Sigmoid colon (tissue), 7 donors: Measurements from ENCODE around the gene APEX2. TPM values are rescaled to one million over a fixed set of nuclear protein-coding genes. Genes with fewer than 3 reads are reported as not detected.

Source experiments
- DNase-seq: peaks from one replicate; pipeline ENCODE4 v3.0.0-alpha.2; 2019
- H3K27ac ChIP-seq, 4 donors: fragments of 200-600 bp; sonication (generic); one replicate each; pipeline ENCODE4 v1.5.1; 2016 to 2019; ENCODE audit warnings: mild to moderate bottlenecking in 1 of 4
- H3K27me3 ChIP-seq, 3 donors: fragments of 200-600 bp; sonication (generic); one replicate each; pipeline ENCODE4 v1.5.1; 2019; ENCODE audit warnings: mild to moderate bottlenecking in 1 of 3
- H3K36me3 ChIP-seq, 4 donors: fragments of 200-600 bp; sonication (generic); one replicate each; pipeline ENCODE4 v1.5.1; 2016 to 2019
- H3K4me1 ChIP-seq, 4 donors: fragments of 200-600 bp; sonication (generic); one replicate each; pipeline ENCODE4 v1.5.1; 2017 to 2019
- H3K4me3 ChIP-seq, 4 donors: fragments of 200-600 bp; sonication (generic); one replicate each; pipeline ENCODE4 v1.5.1; 2017 to 2019; ENCODE audit warnings: mild to moderate bottlenecking in 2 of 4, moderate library complexity in 1 of 4
- H3K9me3 ChIP-seq, 4 donors: fragments of 200-600 bp in 3 of 4; sonication (generic) in 3 of 4; one replicate each; pipeline versions ENCODE4 v1.5.1 to v1.6.1; 2013 to 2019
- EP300 ChIP-seq, 4 donors: sonication (generic); formaldehyde crosslinking; IDR thresholded peaks; one replicate each; pipeline ENCODE4 v1.6.1; 2017; ENCODE audit warnings: antibody characterized with exemption in 4 of 4
- POLR2A ChIP-seq, 2 donors: fragments of 450-650 bp; IDR thresholded peaks; one replicate each; pipeline ENCODE4 v1.6.1; 2016; ENCODE audit warnings: antibody characterized with exemption in 2 of 2, mild to moderate bottlenecking in 2 of 2, moderate library complexity in 2 of 2
- POLR2AphosphoS5 ChIP-seq, 4 donors: sonication (generic); formaldehyde crosslinking; IDR thresholded peaks; one replicate each; pipeline ENCODE4 v1.6.1; 2017; ENCODE audit warnings: antibody characterized with exemption in 4 of 4
- WGBS, 2 donors: extraction: QIAGEN DNeasy Blood & Tissue Kit; methylation state at CpG; one replicate each; pipeline ENCODE4 v1.1.7; 2013; 5-methylcytosine and 5-hydroxymethylcytosine counted together
- intact Hi-C: fragments of 100-400 bp; cut with DNase I; formaldehyde crosslinking; loops from one replicate; pipeline ENCODE4 v1.15.1; 2023
- polyA plus RNA-seq, 3 donors: library from polyadenylated mRNA; stranded (reverse); fragments of 200-250 nt; gene quantifications; one replicate each; pipeline ENCODE4 v1.2.3, GENCODE V29; 2013
- total RNA-seq, 4 donors: library from RNA; depleted of rRNA; stranded (reverse); fragments of >200 nt; gene quantifications; one replicate each; pipeline ENCODE4 v1.1.0, GENCODE V29; 2016
- TF ChIP-seq, protein P1 (sequence below), 4 experiments: fragments of 450-650 bp in 3 of 4; fragments of 200-600 bp in 1 of 4; IDR thresholded peaks; one replicate each; pipeline ENCODE4 v1.5.1; 2016 to 2019; ENCODE audit warnings: antibody characterized with exemption in 4 of 4, mild to moderate bottlenecking in 3 of 4, moderate library complexity in 2 of 4
- donor health status: healthy with polysubstance abuse.
- donor health status: Bipolar disorder and iron deficiency.
- donor health status: healthy.

Gene APEX2
- total and polyA plus RNA-seq, 7 donors: 3.9 to 18.7 (median 5.7) TPM

DNA sequence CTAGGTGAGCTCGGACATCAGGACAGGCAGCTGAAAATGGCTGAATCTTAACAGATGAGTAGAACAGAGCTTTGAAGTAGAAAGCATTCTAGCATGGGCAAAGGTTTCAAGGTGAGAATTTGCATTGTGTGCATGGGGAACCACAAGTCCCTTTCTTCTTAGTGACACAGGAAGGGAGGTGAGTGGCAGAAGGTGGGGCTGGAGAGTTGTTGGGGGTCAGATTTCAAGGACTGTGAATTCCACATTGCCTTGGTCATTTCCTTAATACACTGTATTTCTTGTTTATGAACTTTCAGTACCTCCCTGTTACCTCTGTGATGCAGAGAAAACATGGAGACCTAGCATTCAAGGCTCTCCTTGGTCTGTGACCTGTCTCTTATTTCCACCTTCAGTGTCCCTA is 4.1 kb downstream of the APEX2 start:
- Histone ChIP-seq H3K9me3 (no peaks in the 10 kb centered on the region), H3K4me1 (peaks cover 0 to 11% (median 6%) of the 10 kb centered on the region in 4 donors), H3K27ac (no peak overlapping the region), H3K4me3 (no peak overlapping the region), H3K36me3 (peaks cover 0 to 22% (median 0%) of the 10 kb centered on the region in 4 donors), H3K27me3 (no peaks in the 10 kb centered on the region)
- 88 to 96% methylated on average over 1 of the region's 1 CpG for WGBS, 2 donors
- intact Hi-C loops: loop anchor here (5.0 to 10.0 kb wide), 7 partner anchors 82 to 1322 kb away; partner anchors contain the start of genes FGD1, GNL3L, MAGED2 and TRO
- no peak for TF ChIP-seq POLR2A (IDR thresholded peaks at IDR 0.05)
- TF ChIP-seq, protein P1, sequence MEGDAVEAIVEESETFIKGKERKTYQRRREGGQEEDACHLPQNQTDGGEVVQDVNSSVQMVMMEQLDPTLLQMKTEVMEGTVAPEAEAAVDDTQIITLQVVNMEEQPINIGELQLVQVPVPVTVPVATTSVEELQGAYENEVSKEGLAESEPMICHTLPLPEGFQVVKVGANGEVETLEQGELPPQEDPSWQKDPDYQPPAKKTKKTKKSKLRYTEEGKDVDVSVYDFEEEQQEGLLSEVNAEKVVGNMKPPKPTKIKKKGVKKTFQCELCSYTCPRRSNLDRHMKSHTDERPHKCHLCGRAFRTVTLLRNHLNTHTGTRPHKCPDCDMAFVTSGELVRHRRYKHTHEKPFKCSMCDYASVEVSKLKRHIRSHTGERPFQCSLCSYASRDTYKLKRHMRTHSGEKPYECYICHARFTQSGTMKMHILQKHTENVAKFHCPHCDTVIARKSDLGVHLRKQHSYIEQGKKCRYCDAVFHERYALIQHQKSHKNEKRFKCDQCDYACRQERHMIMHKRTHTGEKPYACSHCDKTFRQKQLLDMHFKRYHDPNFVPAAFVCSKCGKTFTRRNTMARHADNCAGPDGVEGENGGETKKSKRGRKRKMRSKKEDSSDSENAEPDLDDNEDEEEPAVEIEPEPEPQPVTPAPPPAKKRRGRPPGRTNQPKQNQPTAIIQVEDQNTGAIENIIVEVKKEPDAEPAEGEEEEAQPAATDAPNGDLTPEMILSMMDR (IDR thresholded peaks at IDR 0.05): no peak
- no peak for DNase-seq

DNA sequence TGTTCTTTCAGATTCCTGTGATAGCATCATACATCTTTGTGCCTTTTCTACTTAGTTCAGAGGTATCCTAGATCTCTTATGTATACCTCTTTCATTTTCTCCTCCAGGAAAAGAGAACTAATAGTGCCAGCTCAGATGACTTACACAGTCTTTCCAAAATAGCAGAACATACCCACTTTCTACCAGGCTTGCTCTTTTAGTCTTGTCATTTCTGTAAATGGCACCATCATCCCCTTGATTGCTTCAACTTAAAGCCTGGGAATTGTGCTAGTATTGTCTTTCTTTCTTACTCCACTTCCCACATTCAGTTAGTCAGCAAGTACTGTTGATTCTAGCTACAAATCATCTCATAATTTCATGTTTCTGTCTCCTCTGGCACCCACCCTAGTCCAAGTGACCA is 5.1 kb downstream of the APEX2 start:
- Histone ChIP-seq H3K9me3 (no peaks in the 10 kb centered on the region), H3K4me3 (no peak overlapping the region), H3K36me3 (peaks cover 0 to 22% (median 0%) of the 10 kb centered on the region in 4 donors), H3K27me3 (no peaks in the 10 kb centered on the region), H3K4me1 (peaks cover 0 to 9% (median 6%) of the 10 kb centered on the region in 4 donors), H3K27ac (no peak overlapping the region)
- no peak for DNase-seq
- intact Hi-C loops: loop anchor here (10.0 kb wide), 3 partner anchors 470 to 560 kb away; partner anchors contain the start of genes FGD1, GNL3L and TSR2
- TF ChIP-seq POLR2A (IDR thresholded peaks at IDR 0.05): no peak
- TF ChIP-seq, protein P1 (IDR thresholded peaks at IDR 0.05): no peak
- TF ChIP-seq POLR2AphosphoS5 (IDR thresholded peaks at IDR 0.05): no peak
- TF ChIP-seq EP300 (IDR thresholded peaks at IDR 0.05): no peak

DNA sequence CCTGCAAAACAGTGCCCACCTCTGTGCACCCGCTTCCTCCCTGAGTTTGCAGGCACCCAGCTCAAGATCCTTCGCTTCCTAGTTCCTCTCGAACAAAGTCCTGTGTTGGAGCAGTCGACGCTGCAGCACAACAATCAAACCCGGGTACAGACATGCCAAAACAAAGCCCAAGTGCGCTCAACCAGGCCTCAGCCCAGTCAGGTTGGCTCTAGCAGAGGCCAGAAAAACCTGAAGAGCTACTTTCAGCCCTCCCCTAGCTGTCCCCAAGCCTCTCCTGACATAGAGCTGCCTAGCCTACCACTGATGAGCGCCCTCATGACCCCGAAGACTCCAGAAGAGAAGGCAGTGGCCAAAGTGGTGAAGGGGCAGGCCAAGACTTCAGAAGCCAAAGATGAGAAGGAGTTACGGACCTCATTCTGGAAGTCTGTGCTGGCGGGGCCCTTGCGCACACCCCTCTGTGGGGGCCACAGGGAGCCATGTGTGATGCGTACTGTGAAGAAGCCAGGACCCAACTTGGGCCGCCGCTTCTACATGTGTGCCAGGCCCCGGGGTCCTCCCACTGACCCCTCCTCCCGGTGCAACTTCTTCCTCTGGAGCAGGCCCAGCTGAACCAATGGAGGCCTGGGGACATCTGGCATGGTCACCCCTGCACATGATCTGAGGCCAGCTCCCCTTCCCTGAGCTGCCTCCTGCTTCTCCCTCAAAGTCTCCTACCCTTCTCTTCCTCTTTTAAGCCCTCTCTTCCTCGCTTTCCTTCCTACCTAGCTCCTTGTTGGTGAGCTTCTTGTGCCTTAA is 6.9 kb downstream of the APEX2 start:
- H3K36me3 ChIP-seq: peaks cover 0 to 21% (median 0%) of the 10 kb centered on the region in 4 donors
- no peaks in the 10 kb centered on the region for H3K9me3 ChIP-seq
- H3K4me1 ChIP-seq: no peaks in the 10 kb centered on the region
- H3K27ac ChIP-seq: no peak overlapping the region
- TF ChIP-seq EP300 (IDR thresholded peaks at IDR 0.05) (no peak), POLR2AphosphoS5 (IDR thresholded peaks at IDR 0.05) (no peak), POLR2A (IDR thresholded peaks at IDR 0.05) (no peak)
- TF ChIP-seq, protein P1 (IDR thresholded peaks at IDR 0.05): no peak
- DNase-seq: no peak
- 84 to 91% methylated on average over 18 of the region's 18 CpGs for WGBS, 2 donors
- H3K27me3 ChIP-seq: no peaks in the 10 kb centered on the region
- intact Hi-C loops: loop anchor here (10.0 kb wide), 3 partner anchors 472 to 562 kb away; partner anchors contain the start of genes FGD1, GNL3L and TSR2
- H3K4me3 ChIP-seq: no peak overlapping the region

DNA sequence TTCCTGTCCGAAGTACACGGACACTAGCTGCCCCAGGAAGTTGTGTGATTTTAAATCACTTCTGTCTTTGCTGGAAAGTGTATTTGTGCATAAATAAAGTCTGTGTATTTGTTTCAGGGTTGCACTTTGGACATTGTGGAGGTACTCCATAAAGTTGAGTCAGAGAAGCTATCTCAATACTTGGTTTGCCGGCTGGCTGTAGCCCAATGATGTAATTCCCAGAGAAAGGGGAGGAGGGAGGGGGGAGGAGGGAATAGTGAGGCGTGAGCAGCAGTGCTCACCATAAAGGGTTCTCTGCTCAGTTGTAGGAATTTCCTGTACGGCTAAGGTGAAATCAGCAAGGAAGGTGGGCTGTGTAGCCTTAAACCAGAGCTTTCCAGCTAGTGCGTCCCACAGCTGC is 7.5 kb downstream of the APEX2 start:
- 13 to 71% methylated on average over 6 of the region's 6 CpGs for WGBS, 2 donors
- intact Hi-C loops: loop anchor here (10.0 kb wide), 3 partner anchors 473 to 563 kb away; partner anchors contain the start of genes FGD1, GNL3L and TSR2
- no peak for DNase-seq
- Histone ChIP-seq H3K4me3 (no peak overlapping the region), H3K9me3 (no peaks in the 10 kb centered on the region), H3K27ac (no peak overlapping the region), H3K27me3 (no peaks in the 10 kb centered on the region), H3K36me3 (peaks cover 0 to 19% (median 0%) of the 10 kb centered on the region in 4 donors), H3K4me1 (no peaks in the 10 kb centered on the region)
- TF ChIP-seq, protein P1 (IDR thresholded peaks at IDR 0.05): no peak
- TF ChIP-seq EP300 (IDR thresholded peaks at IDR 0.05) (no peak), POLR2A (IDR thresholded peaks at IDR 0.05) (no peak)
